ENCODE measurements around the gene KIFC3.
"Not testable (repeated sequence)": the region's sequence is repeated elsewhere in the genome, so short reads cannot be mapped to it uniquely, and the experiment has no call there.

KIFC3 gene, protein sequence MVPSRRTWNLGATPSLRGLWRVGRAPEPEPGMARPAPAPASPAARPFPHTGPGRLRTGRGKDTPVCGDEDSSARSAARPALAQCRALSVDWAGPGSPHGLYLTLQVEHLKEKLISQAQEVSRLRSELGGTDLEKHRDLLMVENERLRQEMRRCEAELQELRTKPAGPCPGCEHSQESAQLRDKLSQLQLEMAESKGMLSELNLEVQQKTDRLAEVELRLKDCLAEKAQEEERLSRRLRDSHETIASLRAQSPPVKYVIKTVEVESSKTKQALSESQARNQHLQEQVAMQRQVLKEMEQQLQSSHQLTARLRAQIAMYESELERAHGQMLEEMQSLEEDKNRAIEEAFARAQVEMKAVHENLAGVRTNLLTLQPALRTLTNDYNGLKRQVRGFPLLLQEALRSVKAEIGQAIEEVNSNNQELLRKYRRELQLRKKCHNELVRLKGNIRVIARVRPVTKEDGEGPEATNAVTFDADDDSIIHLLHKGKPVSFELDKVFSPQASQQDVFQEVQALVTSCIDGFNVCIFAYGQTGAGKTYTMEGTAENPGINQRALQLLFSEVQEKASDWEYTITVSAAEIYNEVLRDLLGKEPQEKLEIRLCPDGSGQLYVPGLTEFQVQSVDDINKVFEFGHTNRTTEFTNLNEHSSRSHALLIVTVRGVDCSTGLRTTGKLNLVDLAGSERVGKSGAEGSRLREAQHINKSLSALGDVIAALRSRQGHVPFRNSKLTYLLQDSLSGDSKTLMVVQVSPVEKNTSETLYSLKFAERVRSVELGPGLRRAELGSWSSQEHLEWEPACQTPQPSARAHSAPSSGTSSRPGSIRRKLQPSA

DNA sequence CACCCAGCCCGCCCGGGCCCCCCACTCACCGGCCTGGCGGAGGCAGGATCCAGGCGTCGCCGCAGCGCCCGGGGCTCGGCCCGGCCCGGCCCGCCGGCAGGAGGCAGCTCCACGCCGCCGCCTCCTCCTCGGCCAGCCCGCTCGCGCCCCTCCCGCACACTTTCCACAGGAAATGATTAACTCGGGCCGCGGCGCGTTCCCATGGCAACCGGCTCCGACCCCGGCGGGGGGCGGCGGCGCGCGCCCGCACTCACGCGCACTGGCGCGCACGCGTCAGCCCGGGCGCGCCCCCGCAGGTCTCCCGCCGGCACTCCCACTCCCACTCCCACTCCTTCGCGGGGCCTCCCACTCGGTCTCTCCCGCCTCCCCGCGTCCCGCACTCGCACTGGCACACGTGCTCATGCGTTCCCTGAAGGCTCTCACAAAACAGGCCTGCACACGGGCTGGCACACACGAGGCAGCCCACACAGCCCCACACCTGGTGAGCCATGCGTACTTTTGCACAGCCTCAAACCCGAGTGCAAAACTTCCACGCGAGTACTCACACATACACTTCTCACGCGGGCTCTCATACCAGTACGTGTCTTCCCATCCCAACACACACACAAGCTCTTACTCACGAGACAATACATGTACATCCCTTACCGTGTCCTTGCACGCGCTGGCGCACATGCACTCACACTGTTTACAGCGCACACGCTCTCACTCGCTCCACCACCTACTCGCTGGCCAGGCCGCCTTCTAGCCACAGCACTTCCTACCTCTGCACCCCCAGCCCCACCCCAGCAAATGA is at the start of gene KIFC3:
TSS of gene KIFC3 (minus strand) at position 151 of the 793 bp plus-strand sequence. CDS start 4,248 bp downstream, outside the sequence.
- DNase-seq, result peak; percentile 95

DNA sequence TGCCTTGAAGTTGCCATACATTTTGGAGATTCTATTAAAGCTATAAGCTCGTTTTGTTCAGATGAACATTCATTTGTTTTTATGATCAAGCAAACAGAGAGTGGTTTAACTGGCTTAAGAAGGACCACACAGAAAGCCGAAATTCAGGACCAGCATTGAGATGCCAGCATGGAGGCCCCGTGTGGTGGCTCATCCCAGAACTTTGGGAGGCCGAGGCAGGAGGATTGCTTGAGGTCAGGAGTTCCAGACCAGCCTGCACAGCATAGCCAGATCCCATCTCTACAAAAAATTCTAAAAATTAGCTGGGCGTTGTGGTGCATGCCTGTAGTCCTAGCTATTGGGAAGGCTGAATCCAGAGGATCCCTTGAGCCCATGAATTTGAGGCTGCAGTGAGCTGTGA is 45.9 kb upstream of the KIFC3 start:
- no peak for DNase-seq

GRCh38 chr16:57846931-57847330 is 44.6 kb upstream of the KIFC3 start:
- not testable (repeated sequence) for DNase-seq

DNA sequence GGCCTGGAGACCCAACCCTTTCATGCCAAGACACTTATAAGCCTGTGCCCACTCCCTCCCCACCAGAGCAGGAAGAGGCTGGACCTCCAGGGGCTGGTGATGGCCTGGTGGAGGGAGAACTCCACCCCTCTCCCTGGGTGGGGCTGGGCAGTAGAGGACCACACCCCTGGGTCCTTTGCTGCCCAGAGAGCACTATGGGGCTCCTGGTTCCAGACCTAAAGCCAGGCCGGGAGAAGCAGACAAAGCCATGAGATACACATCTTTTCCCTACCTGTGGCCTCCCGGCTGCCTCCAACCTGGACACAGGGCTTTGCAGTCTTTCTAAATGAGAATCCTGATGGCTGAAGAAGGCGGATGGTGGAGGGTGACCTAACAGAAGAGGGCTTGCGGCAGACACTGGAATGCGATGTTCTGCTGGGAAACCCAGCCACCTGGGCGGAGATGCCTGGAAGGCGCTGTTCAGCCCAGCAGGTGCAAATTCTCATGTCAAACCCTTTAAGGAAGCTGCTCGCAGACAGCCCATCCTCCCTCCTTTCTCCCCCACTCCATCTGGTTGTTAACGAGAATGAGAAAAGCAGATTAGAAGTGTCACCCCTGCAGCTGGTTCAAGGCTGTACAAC is 43.9 kb upstream of the KIFC3 start:
- DNase-seq, result no peak

DNA sequence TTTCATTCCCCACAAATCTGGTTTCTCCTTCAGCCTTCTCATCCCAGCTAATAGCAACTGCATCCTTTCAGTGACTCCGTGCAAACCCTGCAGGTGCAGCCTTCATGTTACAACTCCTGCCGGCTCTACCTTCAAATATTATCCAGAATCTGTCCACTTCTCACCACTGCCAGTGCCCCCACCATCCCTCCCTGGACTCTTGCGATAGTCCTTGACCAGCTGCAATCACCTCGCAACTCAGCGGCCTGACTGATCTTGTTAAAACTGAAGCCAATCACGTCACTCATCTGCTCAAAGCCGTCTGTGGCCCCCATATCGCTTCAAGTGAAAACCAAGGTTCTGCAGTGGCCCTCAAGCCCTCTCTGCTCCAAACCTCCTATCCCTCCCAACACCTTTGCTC is 42.8 kb upstream of the KIFC3 start:
- DNase-seq, result no peak

DNA sequence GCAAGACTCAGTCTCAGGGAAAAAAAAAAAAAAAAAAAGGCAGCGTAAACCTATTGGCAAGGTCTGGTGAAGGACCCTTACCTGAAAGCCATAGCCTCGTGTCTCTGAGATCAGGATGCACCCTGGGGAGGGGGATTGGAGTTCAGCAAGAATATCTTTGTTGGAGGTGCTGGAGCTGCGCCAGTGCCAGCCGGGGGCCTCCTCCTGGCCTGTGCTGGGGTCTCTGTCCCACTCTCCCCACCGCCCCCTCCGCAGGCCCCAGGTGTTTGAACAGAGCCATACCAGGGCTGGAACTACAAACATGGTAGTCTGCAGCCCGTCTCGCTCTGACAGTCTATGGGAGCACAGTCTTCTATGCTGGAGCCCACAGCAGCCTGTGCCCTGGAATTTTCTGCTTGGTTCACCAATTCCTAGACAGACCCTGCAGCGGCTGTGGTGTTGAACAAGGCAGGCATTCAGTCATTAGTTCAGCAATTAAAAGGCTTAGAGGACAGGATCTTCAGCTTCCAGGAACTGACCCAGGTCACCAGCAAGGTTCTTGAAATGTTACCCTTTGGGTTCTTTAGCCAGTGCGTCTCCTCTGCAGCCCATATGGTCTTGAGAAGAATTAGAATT is 42.2 kb upstream of the KIFC3 start:
- no peak for DNase-seq

GRCh38 chr16:57843400-57843799 is 41.1 kb upstream of the KIFC3 start:
- DNase-seq, result no peak

DNA sequence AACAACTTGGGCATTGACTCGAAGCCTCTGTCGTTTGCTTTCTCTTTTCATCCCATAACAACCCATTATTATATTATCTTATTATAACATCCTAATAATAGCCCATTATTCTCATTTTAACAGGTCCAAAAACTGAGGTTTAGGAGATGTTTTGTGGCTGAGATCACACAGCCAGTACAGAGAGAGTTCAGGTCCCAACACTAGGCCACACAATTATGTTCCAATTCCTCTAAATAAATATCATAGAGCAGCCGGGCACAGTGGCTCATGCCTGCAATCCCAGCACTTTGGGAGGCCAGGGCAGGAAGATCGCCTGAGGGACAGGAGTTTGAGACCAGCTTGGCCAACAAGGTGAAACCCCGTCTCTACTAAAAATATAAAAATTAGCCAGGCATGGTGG is 40.3 kb upstream of the KIFC3 start:
- DNase-seq, result no peak

- peak; percentile 41 for DNase-seq
Measured at GRCh38 chr16:57840833-57841232, 38.5 kb upstream of the KIFC3 start.

DNA sequence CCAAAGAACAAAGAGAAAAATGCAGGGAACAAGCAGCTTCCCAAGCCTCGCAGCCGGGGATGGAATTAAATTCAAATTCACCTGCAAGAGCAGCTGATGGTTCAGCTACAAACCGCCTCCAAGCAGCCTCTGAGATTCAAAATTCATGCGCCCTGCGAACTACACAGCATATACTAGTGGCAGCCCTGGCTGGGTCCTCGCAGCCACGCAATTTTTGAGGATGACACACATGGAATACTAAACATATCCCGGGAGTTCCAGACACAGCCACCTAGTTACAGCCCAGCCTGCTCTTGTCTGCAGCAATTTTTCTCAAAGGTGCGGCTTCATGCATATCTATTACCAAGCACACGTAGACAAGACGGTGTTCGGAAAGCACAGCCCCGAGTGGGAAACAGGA is 35.9 kb upstream of the KIFC3 start:
- no peak for DNase-seq

- no peak for DNase-seq
Measured at GRCh38 chr16:57837305-57838125, 35.2 kb upstream of the KIFC3 start.

GRCh38 chr16:57835439-57835838 is 33.1 kb upstream of the KIFC3 start:
- not testable (repeated sequence) for DNase-seq

- DNase-seq, result no peak
Measured at GRCh38 chr16:57834936-57835335, 32.6 kb upstream of the KIFC3 start.

DNA sequence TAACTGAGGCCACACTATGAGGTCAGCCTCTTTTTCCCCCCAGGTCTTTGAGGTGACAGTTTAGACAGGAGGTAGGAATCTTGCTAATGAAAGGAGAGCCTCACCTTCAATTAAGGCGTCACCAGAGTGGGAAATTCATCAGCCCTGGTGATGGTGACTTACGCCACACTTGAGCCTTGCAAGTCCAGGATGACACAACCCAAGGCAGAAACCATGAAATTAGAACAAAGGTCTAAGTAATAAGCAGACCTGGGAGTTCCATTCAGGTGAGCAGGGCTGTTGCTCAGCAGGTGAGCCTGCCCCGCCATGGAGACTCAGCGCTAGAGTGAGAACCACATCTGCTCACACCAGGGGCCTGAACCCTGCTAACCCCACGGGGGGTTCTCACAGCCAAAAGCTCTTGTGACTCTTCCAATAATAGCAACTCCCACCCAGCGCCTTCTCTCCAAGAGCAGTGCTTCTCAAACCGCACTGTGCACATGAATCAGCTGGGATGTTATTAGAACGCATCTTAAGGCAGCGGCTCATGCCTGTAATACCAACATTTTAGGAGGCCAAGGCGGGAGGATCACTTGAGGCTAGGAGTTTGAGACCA is 28.7 kb upstream of the KIFC3 start:
- DNase-seq, result no peak

DNA sequence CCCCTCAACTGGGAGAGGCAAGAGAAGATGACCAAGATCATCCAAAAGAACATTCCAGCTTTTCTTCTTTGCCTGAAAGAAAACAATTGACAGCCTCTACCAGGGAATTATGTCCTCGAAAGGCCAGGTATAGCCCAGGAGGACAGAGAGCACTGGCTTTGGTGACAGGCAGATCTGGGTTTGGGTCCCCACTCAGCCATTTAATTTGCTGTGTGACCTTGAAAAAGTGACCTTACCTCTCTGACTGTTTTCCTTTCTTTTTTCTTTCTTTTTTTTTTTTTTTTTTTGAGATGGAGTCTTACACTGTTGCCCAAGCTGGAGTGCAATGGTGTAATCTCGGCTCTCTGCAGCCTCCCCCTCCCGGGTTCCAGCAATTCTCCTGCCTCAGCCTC is 27.7 kb upstream of the KIFC3 start:
- no peak for DNase-seq

DNA sequence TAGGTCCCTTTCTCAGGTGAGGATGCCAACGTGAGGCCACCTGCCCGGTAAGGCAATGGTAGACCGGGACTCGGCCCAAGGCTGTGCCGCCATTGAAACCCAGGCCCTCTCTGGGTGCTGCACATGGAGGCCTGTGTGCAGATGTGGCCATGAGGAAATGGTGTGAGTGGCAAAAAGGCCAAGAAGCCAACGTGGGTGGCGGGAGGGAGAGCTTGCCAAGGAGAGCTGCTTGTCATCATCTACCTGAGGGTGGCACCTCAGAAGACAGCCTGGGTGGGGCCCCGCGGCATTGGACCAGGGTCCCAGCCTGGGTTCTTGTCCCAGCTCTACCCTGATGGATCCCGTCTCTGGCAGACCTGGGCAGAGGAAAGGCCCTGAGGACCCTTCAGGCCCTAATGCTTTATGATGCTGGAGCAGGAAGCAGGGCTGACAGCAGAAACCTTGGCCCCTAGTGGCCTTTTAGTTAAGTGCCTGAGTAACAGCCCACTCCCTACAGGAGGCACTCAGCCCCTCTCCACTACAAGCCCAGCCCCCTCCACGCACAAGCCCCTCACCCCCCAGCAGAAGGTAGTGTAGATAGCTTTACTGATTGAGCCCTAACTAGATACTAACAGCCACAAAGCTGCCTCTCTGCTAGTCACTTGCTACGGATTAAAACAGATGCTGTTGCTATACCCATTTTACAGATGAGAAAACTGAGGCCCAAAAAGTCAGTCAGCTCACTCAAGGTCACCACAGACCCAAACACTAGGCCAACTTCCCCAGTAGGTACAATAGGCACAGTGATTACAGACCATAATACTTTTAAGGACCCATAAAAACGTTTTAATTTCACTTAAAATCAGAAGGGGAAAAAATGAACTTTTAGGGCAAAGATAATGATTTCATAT is 26.2 kb upstream of the KIFC3 start:
- DNase-seq, result peak; percentile 23

GRCh38 chr16:57826706-57827625 is 24.7 kb upstream of the KIFC3 start:
- DNase-seq, result no peak

- no peak for DNase-seq
Measured at GRCh38 chr16:57826052-57826451, 23.8 kb upstream of the KIFC3 start.
